HL-60 (cell line): ENCODE measurements around the gene GOLGA6C.
"Not testable (repeated sequence)": the region's sequence is repeated elsewhere in the genome, so short reads cannot be mapped to it uniquely, and the experiment has no call there.

Experiments
- CTCF ChIP-seq: IDR thresholded peaks from one replicate; pipeline ENCODE4 v1.5.1; 2011; ENCODE audit warnings: low read length, control low read depth, inconsistent platforms; ENCODE audit not compliant: insufficient read depth
- POLR2AphosphoS5 ChIP-seq: IDR thresholded peaks from 2 replicates; pipeline ENCODE4 v1.6.1; 2012; ENCODE audit warnings: low read depth
- SPI1 ChIP-seq: IDR thresholded peaks from 2 replicates; pipeline ENCODE4 v1.6.1; 2012; ENCODE audit warnings: low read depth, mild to moderate bottlenecking, borderline replicate concordance

GRCh38 chr15:75299311-75299688 lies 41.2 kb downstream of the GOLGA6C start:
- TF ChIP-seq POLR2AphosphoS5, CTCF, SPI1: not testable (repeated sequence)
